ENCODE results near the gene BNC1.

DNA sequence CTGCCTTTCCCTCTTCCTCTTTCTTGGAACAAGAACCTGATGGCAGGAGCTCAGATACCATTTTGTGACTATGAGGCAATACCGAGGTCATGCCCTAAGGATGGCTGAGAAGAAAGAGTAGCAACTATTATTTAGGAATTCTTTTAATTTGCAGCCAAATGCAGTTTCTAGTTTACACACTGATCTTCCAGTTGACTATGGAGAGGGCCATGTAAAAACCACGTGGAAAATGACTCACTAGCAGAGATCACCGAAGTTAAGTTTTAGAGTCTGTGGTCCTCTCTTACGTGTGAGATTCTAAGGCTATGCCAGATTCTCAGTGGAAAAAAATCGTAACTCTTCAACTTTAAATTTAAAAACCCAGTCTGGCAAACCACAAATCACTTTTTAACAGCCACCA is 7.8 kb downstream of the BNC1 start:
- TF ChIP-seq MAX (IDR thresholded peaks at IDR 0.05) = no peak
- no peak for TF ChIP-seq TCF12 (IDR thresholded peaks at IDR 0.05; ENCODE audit: low read depth)

All from Ishikawa (cell line).